Activated CD8-positive, alpha-beta memory T cell treated with anti-CD3 and anti-CD28 coated beads, Interleukin-2, amount 50 U/mL, for 48 hours (primary cell): Measurements from ENCODE around the gene TTYH3.

Experiments used
- DNase-seq: peaks from one replicate; pipeline ENCODE4 v3.0.0-alpha.2; 2020

TTYH3 gene

GRCh38 chr7:2649991-2650390 is 18.2 kb downstream of the TTYH3 start:
- DNase-seq: no peak

- DNase-seq: no peak
These were observed 18.7 kb downstream of the TTYH3 start for GRCh38 chr7:2650451-2650850.

- no peak for DNase-seq
These were observed 19.6 kb downstream of the TTYH3 start for GRCh38 chr7:2651336-2651735.

DNA sequence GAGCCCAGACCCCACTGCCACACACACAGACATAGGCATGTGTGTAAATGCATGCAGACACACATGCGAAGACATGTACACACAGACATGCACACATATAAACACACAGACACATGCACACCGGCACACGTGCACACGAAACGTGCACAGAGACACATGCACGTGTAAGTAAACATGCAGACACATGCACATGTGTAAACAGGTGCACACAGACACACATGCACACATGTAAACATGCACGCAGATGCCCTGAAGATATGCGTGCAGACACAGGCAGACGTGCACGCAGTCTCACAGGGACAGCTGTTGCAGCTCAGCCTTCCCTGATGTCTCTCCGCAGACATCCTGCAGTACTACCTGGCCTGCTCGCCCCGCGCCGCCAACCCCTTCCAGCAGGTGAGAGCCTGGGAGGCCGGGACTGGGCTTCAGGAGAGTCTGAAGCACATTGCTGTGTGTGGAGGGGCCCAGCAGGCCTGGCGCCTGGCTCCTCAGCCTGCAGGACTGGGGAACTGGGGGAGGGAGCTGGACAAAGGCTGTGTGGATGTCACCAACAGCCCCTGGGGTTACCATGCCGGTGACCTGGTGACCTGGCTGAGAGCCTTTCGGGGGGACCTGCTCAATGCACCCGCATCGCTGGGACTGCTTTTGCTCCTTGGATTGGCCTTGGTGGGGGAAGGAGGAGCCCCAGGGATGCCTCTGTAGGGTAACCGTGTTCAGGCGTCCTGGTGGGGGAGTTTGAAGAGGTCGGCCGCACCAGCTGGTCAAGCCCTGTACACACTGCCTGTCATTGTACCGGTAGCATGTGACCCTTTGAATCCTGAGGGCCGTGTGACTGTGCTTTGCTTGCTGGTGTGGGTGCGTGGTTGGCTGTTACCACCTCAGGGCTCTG is 20.3 kb downstream of the TTYH3 start:
- no peak for DNase-seq

DNA sequence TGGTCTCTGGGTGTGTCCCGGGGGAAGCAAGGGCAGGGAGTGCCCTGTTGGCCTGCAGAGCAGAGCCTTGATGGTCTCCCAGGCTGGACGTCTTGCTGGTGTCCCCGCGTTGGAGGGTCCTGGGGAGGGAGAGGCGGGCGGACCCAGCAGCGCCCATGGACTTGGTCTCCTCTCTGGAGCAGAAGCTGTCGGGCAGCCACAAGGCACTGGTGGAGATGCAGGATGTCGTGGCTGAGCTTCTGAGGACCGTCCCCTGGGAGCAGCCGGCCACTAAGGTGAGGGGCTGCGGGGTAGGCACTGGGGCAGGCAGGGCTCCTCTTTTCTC is 20.9 kb downstream of the TTYH3 start:
- no peak for DNase-seq

DNA sequence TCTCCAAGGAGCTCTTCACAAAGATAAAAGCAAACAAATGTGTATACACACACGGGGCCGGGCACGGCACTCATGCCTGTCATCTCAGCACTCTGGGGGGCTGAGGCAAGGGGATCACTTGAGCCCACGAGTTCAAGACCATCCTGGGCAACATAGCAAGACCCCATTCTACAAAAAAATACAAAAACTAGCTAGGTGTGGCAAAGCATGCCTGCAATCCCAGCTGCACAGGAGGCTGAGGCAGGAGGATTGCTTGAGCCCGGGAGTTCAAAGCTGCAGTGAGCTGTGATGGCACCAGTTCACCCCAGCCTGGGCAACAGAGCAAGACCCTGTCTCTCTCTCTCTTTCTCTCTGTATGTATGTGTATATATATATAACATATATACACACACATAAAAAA is 22.3 kb downstream of the TTYH3 start:
- DNase-seq: no peak

- no peak for DNase-seq
These were observed 24.3 kb downstream of the TTYH3 start for GRCh38 chr7:2655870-2656614.

DNA sequence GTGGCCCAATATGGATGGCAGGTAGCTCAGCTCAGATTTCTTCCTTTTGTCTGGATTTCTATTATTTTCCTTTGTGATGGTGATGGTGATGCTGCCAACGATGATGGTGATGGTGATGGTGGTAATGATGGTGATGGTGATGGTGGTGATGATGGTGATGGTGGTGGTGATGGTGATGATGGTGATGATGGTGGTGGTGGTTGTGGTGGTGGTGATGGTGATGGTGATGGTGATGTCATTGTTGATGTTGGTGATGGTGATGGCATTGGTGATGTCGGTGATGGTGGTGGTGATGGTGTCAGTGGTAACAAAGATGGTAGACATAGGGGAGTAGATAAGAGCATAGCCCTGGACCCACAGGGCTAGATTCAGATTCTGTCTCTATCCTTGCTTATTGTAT is 25.4 kb downstream of the TTYH3 start:
- no peak for DNase-seq

- no peak for DNase-seq
These were observed 26.3 kb downstream of the TTYH3 start for GRCh38 chr7:2657920-2658671.

DNA sequence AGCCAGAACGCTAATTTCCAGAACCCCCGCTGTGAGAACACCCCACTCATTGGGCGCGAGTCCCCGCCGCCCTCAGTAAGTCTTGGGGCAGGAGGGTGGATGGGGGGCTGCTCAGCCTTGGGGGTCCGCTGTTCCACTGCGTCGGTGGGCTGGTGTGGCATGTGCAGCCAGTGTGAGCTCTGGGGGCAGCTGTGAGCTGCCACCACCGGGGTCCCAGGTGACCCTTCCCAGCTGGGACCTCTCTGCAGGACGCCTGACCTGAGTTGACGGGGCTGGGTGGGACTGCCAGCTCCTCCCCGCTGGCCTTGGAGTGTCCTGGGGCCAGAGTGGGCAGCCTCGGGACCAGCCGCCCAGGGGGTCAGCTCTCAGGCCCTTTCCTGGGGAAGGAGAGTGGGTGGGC is 27.2 kb downstream of the TTYH3 start:
- DNase-seq: no peak

DNA sequence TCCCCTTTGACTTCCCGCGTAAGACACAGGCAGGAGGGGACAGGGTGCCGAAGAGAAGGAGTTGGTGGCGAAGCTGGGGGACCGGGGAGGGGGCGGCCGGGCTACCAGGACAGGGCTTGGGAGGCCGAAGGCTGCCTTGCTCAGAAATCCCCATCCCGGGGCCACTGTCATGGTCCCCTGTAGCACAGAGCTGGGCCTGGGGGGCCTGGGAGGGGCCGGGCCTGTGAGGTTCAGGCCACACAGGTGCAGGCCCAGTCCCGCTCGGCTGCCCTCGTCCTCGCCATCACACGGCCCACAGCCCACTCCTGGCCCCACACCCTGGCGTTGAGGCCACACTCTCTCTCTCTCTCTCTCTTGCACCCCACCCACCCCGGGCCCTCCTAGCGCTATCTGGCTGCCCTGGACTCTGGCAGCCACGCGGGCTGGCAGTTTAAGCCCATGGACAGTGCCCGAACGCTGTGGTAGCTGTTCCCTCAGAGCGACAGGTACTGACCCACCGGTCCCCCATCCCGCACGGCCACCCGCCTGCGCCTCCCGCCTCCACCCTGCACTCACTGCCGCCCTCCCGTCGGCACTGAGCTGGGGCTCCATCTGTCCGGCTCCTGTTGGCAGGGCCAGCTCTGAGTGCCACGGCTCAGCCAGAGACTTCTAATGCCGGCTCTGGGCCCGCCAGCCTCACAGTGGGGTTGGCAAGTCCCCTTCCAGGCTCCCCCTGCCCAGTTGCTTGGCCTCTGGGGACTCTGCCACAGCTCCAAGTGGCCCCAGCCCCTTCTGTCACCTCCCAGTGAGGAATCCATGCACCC is 28.0 kb downstream of the TTYH3 start:
- no peak for DNase-seq

- DNase-seq: no peak
These were observed 28.7 kb downstream of the TTYH3 start for GRCh38 chr7:2660359-2661095.

DNA sequence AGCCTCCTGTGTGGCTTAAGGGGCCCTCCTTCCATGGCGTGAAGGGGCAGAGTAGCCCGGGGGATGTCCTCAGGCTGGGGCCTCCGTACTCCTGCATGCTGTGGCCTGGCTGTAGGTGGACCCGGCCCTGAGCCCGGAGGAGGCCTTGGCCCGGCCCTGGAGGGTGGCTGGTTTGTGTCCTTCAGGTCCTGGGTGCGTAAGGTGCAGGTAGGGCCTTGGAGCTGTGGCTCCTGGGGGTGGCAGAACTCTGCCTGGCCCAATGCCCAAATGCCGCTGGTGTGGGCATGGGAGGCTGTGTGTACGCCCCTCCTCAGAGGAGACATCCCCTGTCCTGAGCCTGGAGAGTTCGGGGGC is 29.3 kb downstream of the TTYH3 start:
- DNase-seq: no peak

DNA sequence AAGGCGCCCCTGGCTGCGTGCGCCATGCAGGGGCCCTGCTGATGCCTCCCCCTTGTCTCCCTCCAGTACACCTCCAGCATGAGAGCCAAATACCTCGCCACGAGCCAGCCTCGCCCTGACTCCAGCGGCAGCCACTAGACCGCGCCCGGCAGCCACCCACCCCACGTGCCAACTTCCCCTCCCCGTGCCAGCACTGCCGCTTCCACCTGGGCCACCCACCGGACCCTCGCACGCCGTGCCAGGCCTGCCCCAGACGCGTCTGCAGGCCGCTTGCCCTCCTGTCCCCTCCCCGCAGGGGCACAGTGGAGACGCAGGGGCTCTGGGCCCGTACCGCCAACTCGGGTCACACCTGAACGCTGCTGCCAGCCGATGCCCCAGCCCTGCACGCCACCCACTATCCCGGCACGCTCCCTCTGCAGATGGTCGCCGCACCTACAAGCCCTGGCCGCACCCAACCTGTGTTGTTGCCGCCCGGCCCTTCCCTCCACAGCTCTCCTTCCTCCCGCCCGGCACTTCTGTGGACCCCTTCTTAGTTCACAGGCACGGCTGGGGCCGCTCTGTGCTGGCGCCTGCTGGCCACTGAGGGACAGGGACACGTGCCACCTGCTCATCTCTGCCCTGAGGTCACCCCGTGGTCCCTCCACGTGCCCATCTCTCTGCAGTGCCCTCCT is 30.0 kb downstream of the TTYH3 start:
- DNase-seq: no peak

- DNase-seq: no peak
These were observed 30.7 kb downstream of the TTYH3 start for GRCh38 chr7:2662273-2663120.

DNA sequence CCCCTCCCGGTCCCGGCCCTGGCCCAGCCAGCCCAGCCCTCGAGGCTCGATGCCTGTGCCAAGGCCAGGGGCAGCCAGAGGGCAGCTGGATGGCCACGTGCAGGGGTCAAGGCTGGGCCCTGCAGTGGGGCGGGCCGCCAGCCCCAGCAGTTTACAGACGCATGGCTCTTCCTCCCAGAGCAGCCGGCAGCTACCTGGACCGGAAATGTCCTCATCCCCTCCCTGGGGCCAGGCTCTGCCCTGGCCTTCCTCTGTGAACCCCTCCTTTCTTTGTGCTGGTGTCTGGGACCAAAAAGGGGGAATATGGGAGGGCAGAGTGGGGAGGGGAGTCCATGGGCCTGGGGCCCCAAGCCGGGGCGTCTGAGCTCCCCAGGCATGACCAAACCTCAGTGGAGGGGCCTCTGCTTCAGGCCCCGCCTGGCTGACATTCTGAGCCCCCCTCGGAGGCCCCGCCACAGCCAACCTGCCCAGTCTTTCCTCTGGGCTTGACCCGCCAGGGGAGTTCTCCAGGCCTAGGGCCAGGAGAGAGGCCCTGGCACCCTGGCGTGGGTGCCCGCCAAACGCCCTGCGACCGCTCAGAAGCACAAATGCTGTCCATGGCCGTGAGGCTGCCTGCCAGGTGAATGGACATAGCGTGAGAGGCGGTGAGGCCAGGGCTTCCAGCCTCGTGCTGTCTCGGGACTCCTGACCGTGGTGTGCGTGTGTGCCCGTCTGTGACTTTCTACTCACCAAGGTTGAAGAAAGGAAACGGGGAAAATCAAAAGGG is 31.5 kb downstream of the TTYH3 start:
- no peak for DNase-seq

- no peak for DNase-seq
These were observed 32.2 kb downstream of the TTYH3 start for GRCh38 chr7:2663960-2664359.

DNA sequence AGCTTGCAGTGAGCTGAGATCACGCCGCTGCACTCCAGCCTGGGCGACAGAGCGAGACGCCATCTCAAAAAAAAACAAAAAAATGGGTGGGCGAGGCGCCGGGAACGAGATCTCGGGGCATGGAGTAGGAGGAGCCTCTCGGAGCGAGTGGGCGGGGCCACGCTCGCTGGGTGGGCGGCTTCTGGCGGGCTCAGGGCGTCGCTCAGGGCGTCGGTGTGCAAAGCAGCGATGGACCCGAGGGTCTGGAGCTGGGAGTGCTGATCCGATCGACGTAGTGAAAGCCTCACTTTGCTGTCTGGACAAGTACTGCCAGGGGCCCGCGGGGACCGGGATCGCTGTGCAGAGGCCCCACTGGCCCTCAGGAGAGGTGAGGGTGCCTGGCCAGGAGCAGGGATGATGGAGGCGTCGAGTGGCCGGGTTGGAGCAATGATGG is 33.6 kb downstream of the TTYH3 start:
- DNase-seq: no peak

DNA sequence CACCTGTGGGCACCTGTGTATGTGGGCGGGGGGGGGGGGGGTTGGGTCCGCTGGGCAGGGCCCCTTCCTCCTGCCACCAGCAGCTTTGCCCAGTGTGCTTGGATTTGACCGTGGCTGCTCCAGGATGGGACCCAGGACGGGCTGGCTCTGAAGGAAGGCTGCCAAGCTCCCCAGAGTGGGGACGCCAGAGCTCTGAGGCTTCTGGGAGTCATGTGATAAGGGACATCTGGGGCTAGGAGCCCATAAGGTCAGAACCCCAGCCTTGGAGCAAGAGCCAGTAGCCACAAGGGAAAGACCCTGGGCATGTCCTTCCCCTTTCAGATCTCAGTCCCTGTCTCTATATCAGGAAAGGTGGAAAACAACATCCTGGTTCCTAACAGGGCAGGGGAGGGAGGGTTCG is 34.4 kb downstream of the TTYH3 start:
- no peak for DNase-seq
